ENCODE measurements around the gene NUPR1.
"Not testable (repeated sequence)": the region's sequence is repeated elsewhere in the genome, so short reads cannot be mapped to it uniquely, and the experiment has no call there.

NUPR1 gene

GRCh38 chr16:28554634-28555423, 16.1 kb upstream of the NUPR1 start:
- no peak for DNase-seq (ENCODE audit: low read depth)

DNA sequence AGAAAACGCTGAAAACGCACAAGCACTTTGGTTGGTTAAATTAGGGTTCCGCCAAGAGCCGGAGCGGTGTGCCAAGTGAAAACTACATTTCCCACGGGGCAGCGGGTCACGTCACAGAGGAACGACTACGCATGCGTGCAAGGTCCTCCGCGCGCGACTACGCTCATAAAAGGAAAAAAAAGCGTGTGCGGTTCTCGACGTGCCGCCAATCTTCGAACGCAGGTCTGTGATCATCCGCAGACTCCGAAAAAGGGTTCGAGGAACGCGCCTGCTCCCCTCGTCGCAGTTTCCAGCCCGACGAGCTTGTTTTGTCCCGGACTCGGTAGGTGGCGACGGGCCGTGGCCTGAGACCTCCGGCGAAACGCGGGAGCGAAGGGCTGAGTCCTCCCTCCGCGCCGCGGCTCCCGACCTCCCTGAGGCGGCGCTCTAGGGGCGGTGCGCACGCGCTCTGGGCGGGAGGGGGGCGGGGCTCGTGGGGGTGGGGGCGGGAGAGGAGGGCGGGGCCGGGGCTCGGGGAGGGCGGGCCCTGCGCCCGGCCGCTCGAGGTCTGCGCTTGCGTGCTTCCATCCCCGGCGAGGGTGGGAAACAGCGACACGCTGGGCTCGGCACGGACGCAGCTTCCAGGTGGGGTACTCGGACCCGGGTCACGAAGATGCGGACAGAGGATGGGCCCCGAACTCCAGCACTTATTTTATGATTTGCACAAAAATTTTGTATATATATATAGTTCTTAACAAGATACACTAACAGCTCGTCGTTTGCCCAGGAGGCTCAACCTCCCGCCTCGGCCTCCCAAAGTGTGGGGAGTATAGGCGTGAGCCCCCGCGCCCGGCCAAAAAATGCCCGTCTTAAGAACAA, 15.2 kb upstream of the NUPR1 start, which contains the start of gene SGF29:
Gene SGF29, plus strand, starts transcription at position 145 of the 858 bp plus-strand sequence. CDS start 27,150 bp downstream, outside the sequence.
- DNase-seq (ENCODE audit: low read depth), result peak; percentile 84

DNA sequence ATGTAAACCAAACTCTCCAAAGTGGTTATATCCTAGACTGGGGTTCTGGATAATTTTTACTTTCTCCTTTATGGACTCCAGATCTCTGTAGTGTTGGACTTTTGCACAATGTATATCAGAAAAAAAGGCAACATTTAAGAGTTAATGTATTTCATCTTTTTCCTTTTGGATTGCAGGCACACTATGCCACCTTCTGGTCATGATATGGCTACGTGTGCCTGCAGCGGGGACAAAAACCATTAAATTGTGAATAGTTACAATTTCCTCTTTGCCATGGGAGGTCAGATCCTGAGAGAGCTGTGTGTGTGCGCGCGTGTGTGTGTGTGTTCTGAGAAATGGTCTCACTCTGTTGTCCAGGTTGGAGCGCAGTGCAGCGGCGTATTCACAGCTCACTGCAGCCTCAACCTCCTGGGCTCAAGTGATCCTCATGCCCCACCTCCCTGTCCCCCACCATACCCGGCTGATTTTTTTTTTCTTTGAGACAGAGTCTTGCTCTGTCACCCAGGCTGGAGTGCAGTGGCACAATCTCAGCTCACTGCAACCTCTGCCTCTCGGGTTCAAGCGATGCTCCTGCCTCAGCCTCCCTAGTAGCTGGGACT, 10.6 kb upstream of the NUPR1 start:
- no peak for DNase-seq (ENCODE audit: low read depth)

DNA sequence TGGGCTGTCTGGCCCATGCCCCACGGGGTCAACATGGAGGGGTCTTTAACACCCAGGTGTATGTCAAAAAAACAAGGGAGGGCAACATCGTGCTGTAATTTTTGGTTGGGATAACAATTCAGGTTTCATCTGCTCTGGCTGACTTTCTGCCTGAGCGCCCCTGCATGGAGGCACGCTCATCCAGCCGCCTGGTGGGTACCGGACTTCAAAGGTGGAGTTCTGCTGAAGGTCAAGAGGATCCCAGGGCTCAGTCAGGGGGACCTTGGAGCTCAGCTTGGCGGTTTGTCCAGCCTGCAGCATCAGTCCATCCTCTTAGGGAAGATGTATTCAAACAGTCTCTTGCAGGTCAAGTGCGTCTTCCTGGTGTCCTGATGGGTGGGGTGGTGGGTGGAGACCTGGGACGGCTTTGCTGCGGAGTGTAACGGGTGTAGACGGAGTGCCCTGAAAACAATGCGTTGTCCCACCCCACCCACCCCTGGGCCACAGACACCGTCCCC, 9.6 kb upstream of the NUPR1 start:
- DNase-seq (ENCODE audit: low read depth), result no peak

GRCh38 chr16:28546626-28547025, 7.9 kb upstream of the NUPR1 start:
- DNase-seq (ENCODE audit: low read depth), result no peak

GRCh38 chr16:28545964-28546363, 7.2 kb upstream of the NUPR1 start:
- not testable (repeated sequence) for DNase-seq (ENCODE audit: low read depth)

- no peak for DNase-seq (ENCODE audit: low read depth)
Observed at GRCh38 chr16:28544998-28545397, 6.2 kb upstream of the NUPR1 start.

DNA sequence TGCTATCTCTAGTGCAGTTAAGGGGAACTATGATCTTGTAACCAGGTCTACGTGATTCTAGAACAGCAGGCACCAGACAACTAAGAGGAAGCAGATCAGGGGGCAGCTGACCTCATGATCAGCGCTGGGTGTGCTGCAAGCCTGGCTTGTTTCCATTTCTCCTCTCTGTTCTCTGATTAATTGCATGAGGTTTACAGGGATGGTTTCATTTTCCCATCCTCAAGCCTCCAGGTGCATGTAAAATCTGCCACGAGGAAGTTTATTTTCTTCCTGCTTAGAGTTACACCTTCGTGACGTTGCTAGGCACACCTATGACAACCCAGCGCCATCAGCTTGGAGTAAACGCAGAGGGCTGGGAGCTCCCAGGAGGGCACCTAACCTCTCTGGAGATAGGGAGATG, 4.3 kb upstream of the NUPR1 start:
- DNase-seq (ENCODE audit: low read depth), result no peak

DNA sequence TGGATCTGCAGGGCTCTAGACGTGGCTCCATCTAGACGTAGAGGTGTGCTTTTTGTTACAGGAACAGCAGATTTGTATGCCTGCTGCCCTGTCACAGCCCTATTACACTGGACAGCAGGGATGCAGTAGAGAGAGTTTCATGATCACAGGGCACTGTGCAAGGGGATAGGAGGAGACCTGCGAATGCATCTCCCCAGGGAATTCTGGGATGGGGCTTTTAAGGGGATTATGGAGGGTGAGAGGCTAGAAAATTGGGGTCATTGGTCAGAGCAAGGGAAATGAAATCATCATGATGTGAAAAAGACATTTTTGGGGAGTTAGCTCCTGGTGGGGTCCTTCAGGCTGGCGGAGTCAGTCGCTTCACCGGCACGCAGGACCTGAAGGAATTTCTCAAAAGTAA, 3.9 kb upstream of the NUPR1 start:
- no peak for DNase-seq (ENCODE audit: low read depth)

GRCh38 chr16:28540346-28540745, 1.6 kb upstream of the NUPR1 start:
- no peak for DNase-seq (ENCODE audit: low read depth)

DNA sequence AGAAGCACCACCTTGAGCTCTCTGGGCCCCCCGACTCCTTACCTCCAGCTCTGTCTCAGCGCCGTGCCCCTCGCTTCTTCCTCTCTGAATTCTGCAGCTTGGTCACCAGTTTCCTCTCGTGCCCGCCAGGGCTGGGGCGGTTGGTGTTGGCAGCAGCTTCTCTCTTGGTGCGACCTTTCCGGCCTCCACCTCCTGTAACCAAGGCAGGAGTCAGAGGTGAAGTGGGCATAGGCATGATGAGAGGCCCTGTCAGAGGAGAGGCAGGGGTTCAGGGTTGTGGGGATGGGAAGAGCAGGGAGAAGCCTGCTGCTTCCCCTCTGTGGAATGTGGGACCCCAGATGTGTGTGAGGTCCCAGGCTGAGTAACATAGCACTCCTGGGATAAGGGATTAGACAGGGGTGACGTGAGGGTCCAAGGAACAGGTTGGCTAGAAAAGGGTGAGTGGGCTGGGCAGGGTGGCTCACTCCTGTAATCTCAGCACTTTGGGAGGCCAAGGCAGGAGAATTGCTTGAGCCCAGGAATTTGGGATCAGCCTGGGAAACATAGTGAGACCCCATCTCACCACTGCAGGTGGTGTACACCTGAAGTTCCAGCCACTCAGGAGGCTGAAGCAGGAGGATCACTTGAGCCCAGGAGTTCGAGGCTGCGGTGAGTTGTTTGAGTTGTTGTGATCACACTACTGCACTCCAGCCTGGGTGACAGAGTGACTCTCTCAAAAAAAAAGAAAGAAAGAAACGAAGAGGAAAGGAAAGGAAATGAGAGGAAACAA, 626 bp downstream of the NUPR1 start:
- no peak for DNase-seq (ENCODE audit: low read depth)

DNA sequence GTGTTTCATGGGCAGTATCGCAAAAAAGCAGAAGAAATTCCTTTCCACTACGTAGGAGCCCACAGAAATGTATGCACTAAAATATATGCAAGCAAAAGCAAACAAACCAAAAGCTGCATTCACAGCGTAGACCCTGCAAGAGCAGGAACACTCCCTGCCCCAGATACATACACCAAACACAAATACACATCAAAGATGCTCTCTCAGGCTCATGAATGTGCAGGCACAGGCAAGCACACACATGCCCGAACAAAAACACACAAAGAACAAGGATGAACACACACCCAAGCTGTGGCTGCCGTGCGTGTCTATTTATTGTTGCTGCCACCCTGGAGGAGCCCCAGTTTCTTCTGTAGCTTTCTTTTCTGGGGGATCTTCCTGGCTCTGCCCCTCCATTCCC, 1.7 kb downstream of the NUPR1 start:
- DNase-seq (ENCODE audit: low read depth), result no peak

DNA sequence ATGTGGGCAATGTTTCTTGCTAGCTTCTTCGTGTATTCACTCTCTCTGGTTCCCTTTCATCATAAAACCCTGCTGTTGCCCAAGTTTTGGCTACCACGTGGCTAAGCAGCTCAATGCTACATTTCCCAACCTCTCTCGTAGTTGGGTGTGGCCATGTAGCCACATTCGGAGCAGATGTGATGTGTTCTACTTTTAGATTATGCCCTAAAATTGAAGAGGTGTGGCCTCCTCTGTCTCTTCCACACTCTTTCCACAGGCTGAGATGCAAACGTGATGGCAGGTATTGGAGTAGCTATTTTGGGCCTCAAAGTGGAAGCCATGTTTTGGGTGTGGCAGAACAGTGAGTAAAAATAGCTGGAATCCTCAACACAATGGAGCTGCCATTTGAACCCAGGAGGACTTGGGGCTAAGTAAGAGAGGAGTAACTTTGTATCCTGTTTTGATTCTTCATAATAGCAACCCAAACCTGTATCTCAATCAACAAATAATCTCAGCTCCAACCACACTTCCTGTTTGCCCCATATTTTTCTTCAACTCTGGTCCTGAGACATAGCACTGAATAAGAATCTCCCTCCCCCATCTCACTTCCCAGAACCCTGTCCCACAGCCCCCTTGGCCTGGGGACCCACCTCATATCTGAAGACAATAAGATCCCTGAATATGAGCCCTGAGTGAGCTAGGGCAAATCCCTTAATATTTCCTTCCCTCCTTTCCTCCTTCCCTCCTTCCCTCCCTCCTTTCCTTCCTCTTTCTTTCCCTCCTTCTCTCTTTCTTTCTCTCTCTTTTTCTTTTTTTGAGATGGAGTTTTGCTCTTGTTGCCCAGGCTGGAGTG, 4.0 kb downstream of the NUPR1 start:
- no peak for DNase-seq (ENCODE audit: low read depth)

DNA sequence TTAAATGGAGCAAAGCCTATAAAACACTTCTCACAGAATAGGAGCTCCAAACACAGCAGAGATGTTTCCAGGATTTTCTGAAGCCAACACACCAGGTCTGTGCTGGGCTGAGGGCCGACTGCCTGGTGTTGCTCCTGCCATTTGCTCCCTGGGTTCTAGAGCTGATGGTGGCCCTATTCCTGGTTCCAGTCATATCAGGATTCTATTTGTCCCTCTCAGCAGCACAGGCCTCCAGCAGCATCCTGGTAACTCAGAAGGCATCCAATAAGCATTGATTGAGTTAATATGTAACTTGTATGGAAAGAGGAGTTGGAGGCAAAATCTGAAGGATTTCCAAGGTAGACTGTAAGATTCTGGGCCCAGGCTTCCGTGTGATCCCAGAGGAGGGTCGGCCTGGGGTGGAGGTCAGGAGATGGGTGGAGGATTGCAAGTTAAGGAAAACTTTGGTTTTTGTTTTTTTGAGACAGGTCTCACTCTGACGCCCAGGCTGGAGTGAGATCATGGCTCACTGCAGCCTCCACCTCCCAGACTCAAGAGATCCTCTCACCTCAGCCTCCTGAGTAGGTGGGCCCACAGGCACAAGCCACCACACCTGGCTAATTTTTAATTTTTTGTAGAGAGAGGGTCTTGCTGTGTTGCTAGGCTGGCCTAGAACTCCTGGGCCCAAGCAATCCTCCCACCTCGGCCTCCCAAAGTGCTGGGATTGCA, 5.7 kb downstream of the NUPR1 start:
- DNase-seq (ENCODE audit: low read depth), result no peak

GRCh38 chr16:28531777-28532744, 6.7 kb downstream of the NUPR1 start:
- no peak for DNase-seq (ENCODE audit: low read depth)

DNA sequence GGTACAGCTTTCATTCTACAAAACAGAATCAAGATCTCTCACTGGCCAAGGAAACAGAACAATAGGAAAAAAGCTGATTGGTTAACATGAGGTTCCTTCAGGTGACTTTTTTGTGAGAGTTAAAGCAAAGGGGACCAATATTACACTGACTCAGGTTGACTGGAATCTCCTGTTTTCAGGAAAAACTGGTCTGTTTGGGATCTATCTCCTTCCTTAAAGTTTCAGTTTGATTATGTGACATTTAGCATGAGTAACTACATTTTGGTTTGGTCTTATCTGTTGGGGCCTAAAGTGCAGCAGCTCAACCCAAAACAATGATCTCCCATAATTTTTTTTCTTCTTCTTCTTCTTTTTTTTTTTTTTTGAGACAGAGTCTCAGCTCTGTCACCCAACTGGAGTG, 9.7 kb downstream of the NUPR1 start:
- no peak for DNase-seq (ENCODE audit: low read depth)

DNA sequence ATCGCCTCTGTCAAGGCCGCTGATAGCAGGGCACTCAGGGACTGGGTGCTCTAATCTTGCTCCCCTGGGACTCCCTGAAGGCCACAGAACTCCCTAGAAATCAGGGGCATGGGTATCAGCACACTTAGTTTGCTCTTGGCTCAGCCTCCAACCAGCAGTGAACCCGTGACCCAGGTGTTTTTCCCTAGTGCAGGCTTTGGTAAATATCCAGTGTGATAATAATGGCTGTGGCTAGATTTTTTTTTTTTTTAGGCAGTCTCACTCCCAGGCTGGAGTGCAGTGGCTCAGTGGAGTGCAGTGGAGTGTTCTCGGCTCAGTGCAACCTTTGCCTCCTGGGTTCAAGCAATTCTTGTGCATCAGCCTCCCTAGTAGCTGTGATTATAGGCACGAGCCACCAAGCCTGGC, 10.3 kb downstream of the NUPR1 start:
- DNase-seq (ENCODE audit: low read depth), result no peak

GRCh38 chr16:28527985-28528384, 10.8 kb downstream of the NUPR1 start:
- no peak for DNase-seq (ENCODE audit: low read depth)
